Hypothalamus (tissue), 51 donors: Measurements from ENCODE around the gene MREG.
"Not testable (repeated sequence)": the region's sequence is repeated elsewhere in the genome, so short reads cannot be mapped to it uniquely, and the experiment has no call there.

Experiments used
- DNase-seq, 51 donors: peaks; one replicate each; lab custom pipeline; 2025; lab: John Stamatoyannopoulos, UW

The MREG gene

DNA sequence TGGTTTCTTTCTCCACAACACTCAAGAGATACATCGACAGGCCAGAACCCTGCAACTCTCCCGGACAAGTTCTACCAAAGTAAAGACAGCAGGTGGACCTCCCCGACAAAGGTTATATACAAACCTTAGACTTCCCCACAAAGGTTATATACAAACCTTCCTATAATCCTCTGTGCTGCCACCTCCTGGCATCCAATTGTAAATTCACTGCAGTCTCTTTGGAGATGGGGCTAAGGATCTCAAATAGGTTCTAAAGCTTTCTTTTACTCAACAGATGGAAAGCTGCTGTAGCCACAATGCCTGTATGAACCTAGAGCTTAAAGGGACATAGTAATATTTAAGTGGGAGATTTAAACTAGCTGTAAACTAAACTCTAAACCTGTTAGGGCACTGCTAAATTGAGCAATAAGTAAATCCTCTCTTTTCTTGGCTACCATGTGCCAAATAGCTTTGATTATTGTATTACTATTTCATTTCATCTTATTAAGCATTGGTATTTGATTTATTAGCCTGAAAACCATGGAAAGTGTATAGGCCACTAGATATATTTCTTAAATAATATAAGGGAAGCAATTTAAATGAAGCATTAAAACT, 9.8 kb upstream of the MREG start:
- peak in 9 of 51 donors; percentile 3 to 25 (median 11) for DNase-seq

- no peak for DNase-seq
Measured at GRCh38 chr2:216021768-216022565, 8.6 kb upstream of the MREG start.

DNA sequence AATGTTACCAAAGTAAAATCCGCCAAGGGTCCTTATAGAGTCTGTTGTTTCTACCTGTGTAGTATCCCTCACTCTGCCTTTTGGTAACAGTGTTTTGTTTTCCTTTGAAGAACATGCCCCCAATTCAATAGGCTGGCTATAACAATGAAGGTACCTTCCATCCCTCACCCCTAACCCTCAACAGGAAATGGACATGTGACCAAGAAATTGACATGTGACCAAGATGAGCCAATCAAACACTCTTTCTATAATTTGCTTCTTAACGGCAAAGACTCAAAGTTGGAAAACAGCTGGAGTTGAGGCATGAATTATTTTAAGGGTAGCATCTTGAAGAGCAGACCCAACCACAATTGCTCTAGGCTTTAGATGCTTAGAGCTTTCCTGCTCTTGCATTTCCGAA, 5.4 kb upstream of the MREG start:
- DNase-seq = no peak

- DNase-seq = peak in 2 of 51 donors; percentile 6
Measured at GRCh38 chr2:216017365-216017764, 4.0 kb upstream of the MREG start.

DNA sequence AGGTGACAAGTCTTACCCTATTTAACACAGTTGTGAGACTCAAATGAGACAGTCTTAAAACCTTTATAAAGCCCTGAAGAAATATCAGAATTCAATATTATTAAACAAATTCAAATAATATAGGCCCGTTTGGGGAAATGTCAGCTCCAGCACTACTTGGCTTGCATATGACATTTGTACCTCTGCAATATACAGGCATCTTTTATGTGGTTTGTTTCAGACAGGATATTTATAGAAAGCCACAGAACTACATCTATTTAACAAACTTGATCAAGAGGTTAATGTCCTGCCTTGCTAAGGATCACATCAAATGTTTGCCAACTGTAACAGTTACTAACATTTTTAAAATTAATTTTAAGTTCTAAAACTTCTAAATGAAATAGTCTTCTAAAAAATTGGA, 3.2 kb upstream of the MREG start:
- no peak for DNase-seq

DNA sequence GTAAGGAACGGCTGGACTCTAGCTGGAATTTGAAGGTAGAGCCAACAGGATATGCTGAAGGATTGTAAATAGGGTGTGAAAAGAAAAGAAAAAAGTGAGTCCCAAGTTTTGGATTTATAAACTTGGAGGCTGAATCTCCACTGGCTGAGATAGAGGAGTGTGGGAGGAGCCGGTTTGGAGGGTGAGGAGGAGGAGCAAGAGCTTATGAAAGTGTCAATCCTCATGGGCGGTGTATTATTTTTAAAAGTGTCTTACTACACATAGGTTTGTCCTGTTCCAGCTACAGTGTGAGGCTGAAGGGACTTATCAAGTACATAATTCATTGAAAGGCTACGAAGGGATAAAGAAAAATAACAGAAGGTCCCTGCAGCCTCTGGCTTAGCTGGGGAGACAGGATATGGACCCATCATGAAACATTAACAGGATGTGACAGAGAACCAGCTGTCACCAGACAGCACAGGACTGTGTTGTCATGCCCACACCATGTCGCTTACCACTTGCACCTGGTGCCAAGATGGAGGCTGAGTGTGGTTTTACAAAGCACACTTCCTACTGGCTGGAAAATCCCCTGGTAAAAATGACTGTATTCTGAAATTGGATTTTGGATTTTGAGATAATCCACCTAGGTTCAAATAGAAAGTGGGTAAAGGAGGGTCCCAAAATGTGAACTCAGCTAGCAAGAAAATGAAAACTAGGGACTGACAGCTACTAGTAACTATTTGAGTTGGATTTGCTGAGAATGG, 2.5 kb upstream of the MREG start:
- DNase-seq = no peak

DNA sequence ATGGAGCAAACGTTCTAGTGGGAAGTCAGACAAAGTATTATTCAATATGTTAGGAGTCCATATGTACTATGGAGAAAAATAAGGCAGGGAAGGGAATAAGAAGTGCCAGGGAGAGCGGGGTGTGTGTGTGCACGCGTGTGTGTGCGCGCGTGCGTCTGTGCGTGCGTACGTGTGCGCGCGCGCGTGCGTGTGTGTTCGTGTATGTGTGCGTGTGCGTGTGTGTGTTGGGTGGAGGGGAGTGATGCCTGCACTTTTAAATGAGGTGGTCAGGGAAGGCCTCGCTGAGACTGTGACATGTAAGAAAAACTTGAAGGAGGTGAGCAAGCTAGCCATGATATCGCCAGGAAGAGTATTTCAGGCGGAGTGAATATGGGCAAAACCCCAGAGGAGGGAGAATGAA, 1.6 kb upstream of the MREG start:
- DNase-seq = no peak

DNA sequence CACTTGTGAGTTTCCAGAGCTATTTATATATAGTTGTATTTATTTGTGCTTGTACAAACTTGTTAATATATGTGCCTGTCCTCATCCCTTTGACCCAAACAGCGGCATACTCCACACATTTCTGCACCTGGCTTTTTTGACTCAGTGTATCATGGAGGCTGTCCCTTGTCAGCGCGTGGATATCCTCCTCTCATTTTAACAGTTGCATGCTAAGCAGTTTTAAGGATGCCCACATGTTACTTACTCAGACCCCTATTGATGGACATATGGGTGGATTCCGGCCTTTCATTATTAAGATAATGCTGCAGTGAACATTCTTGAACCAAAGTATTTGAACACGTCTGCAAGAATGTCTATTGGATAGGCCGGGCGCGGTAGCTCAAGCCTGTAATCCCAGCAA, 655 bp upstream of the MREG start:
- DNase-seq = no peak

DNA sequence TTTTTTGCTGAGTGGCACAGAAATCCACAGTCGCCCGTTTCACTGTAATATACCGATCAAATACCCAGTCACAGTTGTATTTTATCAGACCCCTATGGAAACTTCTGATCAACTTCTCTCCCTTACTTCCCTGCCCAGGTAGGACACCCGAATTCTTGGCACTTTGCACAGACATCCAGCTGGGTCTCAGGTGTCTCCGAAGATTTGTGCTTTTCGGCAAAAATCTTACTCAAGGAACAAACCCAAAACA, 596 bp downstream of the MREG start:
- no peak for DNase-seq

DNA sequence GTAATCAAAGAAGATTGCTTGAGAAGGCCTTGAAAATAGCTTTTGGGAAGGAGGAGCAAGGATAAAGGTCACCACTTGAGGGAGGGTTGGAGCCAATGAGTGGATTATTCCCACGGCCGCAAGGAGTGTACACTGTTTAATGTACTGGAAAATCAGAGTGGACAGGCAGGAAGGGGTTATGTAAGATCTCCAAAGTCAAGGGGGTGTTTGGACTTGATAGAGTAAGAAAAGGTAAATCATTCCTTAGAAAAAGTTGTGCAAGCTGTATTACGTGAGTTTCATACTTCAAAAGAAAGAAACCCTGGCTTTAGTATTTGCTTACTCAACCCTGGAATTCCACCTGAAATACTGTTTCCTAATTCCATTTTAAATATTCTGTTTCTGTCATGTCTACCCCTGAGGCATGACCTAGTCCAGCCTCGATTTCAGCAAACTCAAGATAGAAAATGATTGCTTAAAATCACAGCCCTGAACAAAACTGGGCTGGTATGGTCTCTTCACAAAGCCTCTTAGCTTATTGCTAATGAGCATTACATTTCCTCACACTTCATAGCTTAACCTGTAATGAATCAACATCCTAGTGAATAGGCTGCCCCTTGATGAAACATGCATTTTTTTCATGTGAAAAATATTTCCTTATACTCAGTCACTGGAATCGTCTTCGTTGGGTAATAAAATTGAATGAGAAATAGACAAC, 1.1 kb downstream of the MREG start:
- DNase-seq = peak in 1 of 51 donors; percentile 23

- not testable (repeated sequence) for DNase-seq
Measured at GRCh38 chr2:216009215-216009614, 4.1 kb downstream of the MREG start.

DNA sequence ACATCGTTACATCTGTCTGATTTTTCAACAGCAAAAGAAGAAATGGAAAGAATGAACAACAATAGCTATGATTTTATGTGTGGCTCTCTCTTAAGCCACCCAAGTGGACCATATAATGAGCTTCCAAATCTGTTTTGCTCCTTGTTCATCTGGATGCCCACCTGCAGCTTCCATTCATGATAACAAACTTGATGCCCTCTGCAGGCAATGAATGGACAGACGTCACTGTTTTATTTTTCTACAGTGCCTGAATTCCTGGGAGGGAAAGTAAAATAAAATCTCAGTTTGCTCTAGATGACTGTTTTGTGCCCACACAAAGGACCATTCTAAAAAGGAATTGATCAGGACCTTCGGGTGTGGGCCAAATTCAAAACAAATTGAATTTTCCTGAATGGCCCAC, 5.0 kb downstream of the MREG start:
- DNase-seq = no peak

GRCh38 chr2:216006164-216006663, 7.1 kb downstream of the MREG start:
- peak in 4 of 51 donors; percentile 16 to 56 (median 20) for DNase-seq

- no peak for DNase-seq
Measured at GRCh38 chr2:216004697-216005283, 8.6 kb downstream of the MREG start.

- DNase-seq = no peak
Measured at GRCh38 chr2:216003876-216004696, 9.3 kb downstream of the MREG start.

DNA sequence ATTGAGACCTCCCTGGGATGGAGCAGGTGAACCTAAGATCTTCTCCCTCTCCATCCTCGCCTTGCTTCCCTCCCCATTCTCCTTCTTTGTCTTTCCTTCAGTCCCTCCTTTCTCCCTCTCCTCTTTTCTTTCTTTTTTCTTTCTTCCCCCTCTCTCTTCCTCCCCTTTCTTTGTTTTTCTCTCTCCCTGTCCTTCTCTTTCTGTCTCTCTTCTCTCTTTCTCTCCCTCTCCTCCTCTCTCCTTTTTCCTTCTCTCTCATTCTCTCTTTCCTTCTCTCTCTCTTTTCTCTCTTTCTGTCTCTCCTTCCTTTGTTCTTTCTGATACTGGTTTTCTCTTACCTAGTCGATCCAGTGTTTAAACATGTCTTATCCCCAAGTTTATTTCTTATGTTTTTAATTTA, 10.7 kb downstream of the MREG start:
- no peak for DNase-seq

GRCh38 chr2:216002101-216002678, 11.2 kb downstream of the MREG start:
- DNase-seq = no peak

DNA sequence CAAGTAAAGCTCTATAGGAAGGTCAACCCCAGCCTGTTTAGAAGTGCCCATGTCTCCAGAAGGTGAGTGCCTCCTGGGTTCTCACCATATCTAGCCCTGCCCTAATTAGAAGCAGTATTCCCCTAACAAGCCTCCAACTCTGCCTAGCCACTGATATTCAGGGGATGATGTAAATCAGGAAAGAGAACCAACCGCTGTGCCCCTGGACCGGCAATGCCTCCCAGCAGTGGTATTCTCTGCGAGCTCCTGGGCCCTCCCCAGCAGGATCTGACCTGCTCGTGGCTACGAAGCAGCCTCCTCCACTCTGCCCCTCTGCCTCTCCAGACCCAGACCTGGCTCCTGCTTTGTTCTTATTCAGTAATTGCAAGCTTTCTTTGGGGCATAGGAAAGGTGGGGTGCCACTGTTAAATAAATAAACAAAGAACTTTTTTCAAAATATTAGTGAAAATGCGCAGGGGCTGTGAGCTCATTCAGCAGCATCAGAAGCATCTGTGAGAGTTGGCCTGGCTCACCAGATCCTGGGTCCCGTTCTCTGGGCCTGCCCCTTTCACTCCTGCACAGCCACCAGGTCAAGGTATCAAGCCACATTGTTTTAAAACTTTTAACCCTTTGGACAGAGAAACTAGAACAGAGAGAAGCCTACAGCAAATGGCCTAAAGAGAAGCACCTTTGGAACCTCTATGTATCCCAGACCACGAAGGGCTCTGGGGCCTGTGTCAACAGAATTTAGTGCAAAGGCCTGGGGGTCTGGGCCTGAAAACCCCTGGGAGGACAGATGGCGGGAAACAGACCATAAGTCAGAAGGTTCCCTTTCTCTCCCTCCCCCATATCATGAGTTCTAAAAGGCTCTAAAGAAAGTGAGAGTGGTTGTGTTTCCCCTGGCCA, 11.9 kb downstream of the MREG start:
- DNase-seq = no peak

- DNase-seq = peak in 13 of 51 donors; percentile 5 to 64 (median 12)
Measured at GRCh38 chr2:215998636-215999035, 14.7 kb downstream of the MREG start.
